DND-41 (cell line): ENCODE results near the gene RPL7A.

Source experiments
- ATAC-seq: fragments of 200-7000 bp; cut with Tn5 transposase; 3 replicates; pipeline ENCODE4 v1.9.1; 2021; ENCODE audit warnings: low read depth; ENCODE audit not compliant: insufficient read depth
- DNase-seq: peaks from one replicate; pipeline ENCODE4 v3.0.0-alpha.2; 2020
- H2AFZ ChIP-seq: 2 replicates; pipeline ENCODE4 v1.6.0; 2012; ENCODE audit warnings: low read depth, low read length
- H3K27ac ChIP-seq: 2 replicates; pipeline ENCODE4 v1.5.1; 2012; ENCODE audit warnings: low read length, inconsistent platforms
- H3K27me3 ChIP-seq: fragments of 200-600 bp; sonication (generic); 2 replicates; pipeline ENCODE4 v1.6.0; 2012; ENCODE audit warnings: low read length, mild to moderate bottlenecking, inconsistent platforms; ENCODE audit not compliant: insufficient read depth, poor library complexity
- H3K36me3 ChIP-seq: 2 replicates; pipeline ENCODE4 v1.5.1; 2012; ENCODE audit warnings: low read length, inconsistent platforms; ENCODE audit not compliant: insufficient read depth
- H3K4me1 ChIP-seq: 2 replicates; pipeline ENCODE4 v1.5.1; 2012; ENCODE audit warnings: mild to moderate bottlenecking, low read length; ENCODE audit not compliant: insufficient read depth
- H3K4me2 ChIP-seq: 2 replicates; pipeline ENCODE4 v1.6.0; 2012; ENCODE audit warnings: mild to moderate bottlenecking, moderate library complexity, low read length, inconsistent platforms; ENCODE audit not compliant: insufficient read depth
- H3K4me3 ChIP-seq, 2 experiments: fragments of 200-600 bp in 1 of 2; shearing (Covaris generic) in 1 of 2; 2 replicates each; pipeline ENCODE4 v1.5.1; 2012 to 2016; ENCODE audit warnings: inconsistent platforms in 2 of 2, low read length in 2 of 2, mild to moderate bottlenecking in 2 of 2, low read depth in 1 of 2, moderate library complexity in 1 of 2
- H3K79me2 ChIP-seq: 2 replicates; pipeline ENCODE4 v1.6.0; 2012; ENCODE audit warnings: low read length, inconsistent platforms; ENCODE audit not compliant: insufficient read depth
- H3K9ac ChIP-seq: 2 replicates; pipeline ENCODE4 v1.6.0; 2012; ENCODE audit warnings: low read depth, mild to moderate bottlenecking, inconsistent platforms, low read length, moderate library complexity
- H3K9me3 ChIP-seq: 2 replicates; pipeline ENCODE4 v1.5.1; 2012; ENCODE audit warnings: low read length, moderate library complexity, mild to moderate bottlenecking, inconsistent platforms; ENCODE audit not compliant: insufficient read depth, severe bottlenecking
- H4K20me1 ChIP-seq: 2 replicates; pipeline ENCODE4 v1.6.0; 2012; ENCODE audit warnings: low read length; ENCODE audit not compliant: insufficient read depth
- CTCF ChIP-seq: IDR thresholded peaks from 2 replicates; pipeline ENCODE4 v1.5.1; 2012; ENCODE audit warnings: borderline replicate concordance, low read length, moderate library complexity, mild to moderate bottlenecking; ENCODE audit not compliant: poor library complexity, severe bottlenecking; ENCODE audit errors: extremely low read depth
- EZH2 ChIP-seq: IDR thresholded peaks from 3 replicates; pipeline ENCODE4 v1.6.1; 2012; ENCODE audit warnings: borderline replicate concordance, low read depth, mild to moderate bottlenecking, moderate library complexity, low read length, inconsistent platforms; ENCODE audit not compliant: severe bottlenecking

Gene RPL7A

GRCh38 chr9:133349965-133350616, 2.1 kb downstream of the RPL7A start:
- peak overlapping the region; percentile 91 for H3K9ac ChIP-seq
- H4K20me1 ChIP-seq: peaks cover 45% of the 10 kb centered on the region
- H3K79me2 ChIP-seq: peaks cover 60% of the 10 kb centered on the region
- no peaks in the 10 kb centered on the region for H3K9me3 ChIP-seq
- peak overlapping the region in 1 of 2 experiments; percentile 90; a peak in 2 of 4 replicates for H3K4me3 ChIP-seq
- DNase-seq (no peak), ATAC-seq (no peak)
- peaks cover 47% of the 10 kb centered on the region for H3K4me1 ChIP-seq
- H3K4me2 ChIP-seq: peak overlapping the region; percentile 78
- no peaks in the 10 kb centered on the region for H3K27me3 ChIP-seq
- H2AFZ ChIP-seq: no peak overlapping the region
- TF ChIP-seq CTCF (no peak), EZH2 (no peak)
- no peak overlapping the region for H3K27ac ChIP-seq
- peaks cover 67% of the 10 kb centered on the region for H3K36me3 ChIP-seq

GRCh38 chr9:133351526-133351907, 3.5 kb downstream of the RPL7A start:
- DNase-seq (no peak), ATAC-seq (no peak)
- Histone ChIP-seq H3K27ac (no peak overlapping the region), H2AFZ (no peak overlapping the region), H3K9me3 (no peaks in the 10 kb centered on the region), H3K27me3 (no peaks in the 10 kb centered on the region), H3K4me2 (no peak overlapping the region), H3K9ac (no peak overlapping the region), H4K20me1 (peaks cover 43% of the 10 kb centered on the region), H3K4me3 (no peak overlapping the region), H3K79me2 (peaks cover 56% of the 10 kb centered on the region), H3K36me3 (peaks cover 54% of the 10 kb centered on the region), H3K4me1 (peaks cover 47% of the 10 kb centered on the region)
- TF ChIP-seq CTCF: no peak
- TF ChIP-seq EZH2: no peak

GRCh38 chr9:133351908-133352634, 4.1 kb downstream of the RPL7A start:
- Histone ChIP-seq H3K27ac (no peak overlapping the region), H3K79me2 (peaks cover 55% of the 10 kb centered on the region), H4K20me1 (peaks cover 41% of the 10 kb centered on the region), H3K4me1 (peaks cover 44% of the 10 kb centered on the region), H3K4me3 (no peak overlapping the region), H3K9ac (no peak overlapping the region), H3K9me3 (no peaks in the 10 kb centered on the region), H2AFZ (no peak overlapping the region), H3K27me3 (no peaks in the 10 kb centered on the region), H3K36me3 (peaks cover 54% of the 10 kb centered on the region), H3K4me2 (no peak overlapping the region)
- TF ChIP-seq CTCF (peak; percentile 66), EZH2 (no peak)
- peak; percentile 32 for ATAC-seq
- peak; percentile 54 for DNase-seq
